B cell (primary cell): ENCODE results near the gene TFRC.

Experiments used
- EZH2 ChIP-seq: IDR thresholded peaks from 2 replicates; pipeline ENCODE4 v1.6.1; 2012; ENCODE audit warnings: borderline replicate concordance, low read depth, mild to moderate bottlenecking, moderate library complexity, low read length; ENCODE audit not compliant: insufficient read depth, poor library complexity, severe bottlenecking
- TF ChIP-seq, protein P1 (sequence below): fragments of 200-600 bp; IDR thresholded peaks from one replicate; pipeline ENCODE4 v1.8.0; 2022; ENCODE audit warnings: antibody characterized with exemption, mild to moderate bottlenecking

DNA sequence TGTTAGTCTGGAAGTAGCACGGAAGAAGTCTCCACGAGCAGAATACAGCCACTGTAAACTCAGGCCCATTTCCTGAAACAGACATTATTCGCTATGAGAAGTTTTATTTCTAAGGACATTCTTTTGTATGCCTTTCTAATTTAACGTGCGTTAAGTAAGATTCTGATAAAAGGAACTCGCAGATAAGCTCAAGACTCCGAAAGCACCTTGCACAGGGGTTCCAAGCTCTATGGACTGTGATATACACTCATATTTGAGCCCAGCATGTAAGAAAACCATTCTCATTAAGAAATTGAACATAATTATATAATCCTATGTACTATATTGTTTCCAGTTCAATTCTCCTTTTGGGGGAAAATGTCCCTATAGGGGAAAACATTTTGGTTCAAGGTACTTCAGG is 28.4 kb downstream of the TFRC start:
- TF ChIP-seq, protein P1, sequence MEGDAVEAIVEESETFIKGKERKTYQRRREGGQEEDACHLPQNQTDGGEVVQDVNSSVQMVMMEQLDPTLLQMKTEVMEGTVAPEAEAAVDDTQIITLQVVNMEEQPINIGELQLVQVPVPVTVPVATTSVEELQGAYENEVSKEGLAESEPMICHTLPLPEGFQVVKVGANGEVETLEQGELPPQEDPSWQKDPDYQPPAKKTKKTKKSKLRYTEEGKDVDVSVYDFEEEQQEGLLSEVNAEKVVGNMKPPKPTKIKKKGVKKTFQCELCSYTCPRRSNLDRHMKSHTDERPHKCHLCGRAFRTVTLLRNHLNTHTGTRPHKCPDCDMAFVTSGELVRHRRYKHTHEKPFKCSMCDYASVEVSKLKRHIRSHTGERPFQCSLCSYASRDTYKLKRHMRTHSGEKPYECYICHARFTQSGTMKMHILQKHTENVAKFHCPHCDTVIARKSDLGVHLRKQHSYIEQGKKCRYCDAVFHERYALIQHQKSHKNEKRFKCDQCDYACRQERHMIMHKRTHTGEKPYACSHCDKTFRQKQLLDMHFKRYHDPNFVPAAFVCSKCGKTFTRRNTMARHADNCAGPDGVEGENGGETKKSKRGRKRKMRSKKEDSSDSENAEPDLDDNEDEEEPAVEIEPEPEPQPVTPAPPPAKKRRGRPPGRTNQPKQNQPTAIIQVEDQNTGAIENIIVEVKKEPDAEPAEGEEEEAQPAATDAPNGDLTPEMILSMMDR = no peak
- TF ChIP-seq EZH2 = no peak
